ENCODE data around the gene IDH2.

GRCh38 chr15:90113166-90113565 is 10.9 kb upstream of the IDH2 start:
- TF ChIP-seq CTCF (tag by site-specific recombination; IDR thresholded peaks at IDR 0.05) (no peak), ZSCAN30 (tag by site-specific recombination; IDR thresholded peaks at IDR 0.05) (no peak), ELK4 (IDR thresholded peaks at IDR 0.05; ENCODE audit: borderline replicate concordance, low read depth, low read length) (no peak), ZNF302 (tag by site-specific recombination; IDR thresholded peaks at IDR 0.05; ENCODE audit: low read depth) (no peak), ZFHX2 (tag by site-specific recombination; conservative IDR thresholded peaks at IDR 0.05) (no peak), WT1 (tag by site-specific recombination; IDR thresholded peaks at IDR 0.05) (no peak), ZNF791 (tag by site-specific recombination; IDR thresholded peaks at IDR 0.05) (no peak), ZNF580 (tag by site-specific recombination; IDR thresholded peaks at IDR 0.05) (no peak), PRDM1 (tag by site-specific recombination; IDR thresholded peaks at IDR 0.05) (no peak), ZNF239 (tag by site-specific recombination; IDR thresholded peaks at IDR 0.05) (no peak)
